ENCODE measurements around the gene AFF3.

DNA sequence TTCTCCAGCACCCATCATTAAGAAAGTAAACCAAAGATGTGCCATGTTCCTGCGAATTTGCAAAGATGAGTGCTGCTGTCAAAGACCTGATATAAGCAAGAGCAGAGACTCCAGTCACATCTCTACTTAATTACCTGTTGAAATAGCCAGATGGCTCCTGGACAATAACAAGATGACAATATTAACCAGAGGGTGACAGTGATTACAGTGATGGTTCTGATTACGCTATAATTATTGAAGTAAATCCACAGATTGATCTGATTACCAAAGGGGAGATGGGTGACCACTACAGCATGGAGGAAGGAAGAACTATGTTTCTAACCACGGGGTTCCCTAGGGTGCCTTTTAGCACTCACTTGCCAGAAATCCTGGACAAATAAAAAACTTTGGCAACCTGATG is 36.5 kb upstream of the AFF3 start:
- TF ChIP-seq, protein P1, sequence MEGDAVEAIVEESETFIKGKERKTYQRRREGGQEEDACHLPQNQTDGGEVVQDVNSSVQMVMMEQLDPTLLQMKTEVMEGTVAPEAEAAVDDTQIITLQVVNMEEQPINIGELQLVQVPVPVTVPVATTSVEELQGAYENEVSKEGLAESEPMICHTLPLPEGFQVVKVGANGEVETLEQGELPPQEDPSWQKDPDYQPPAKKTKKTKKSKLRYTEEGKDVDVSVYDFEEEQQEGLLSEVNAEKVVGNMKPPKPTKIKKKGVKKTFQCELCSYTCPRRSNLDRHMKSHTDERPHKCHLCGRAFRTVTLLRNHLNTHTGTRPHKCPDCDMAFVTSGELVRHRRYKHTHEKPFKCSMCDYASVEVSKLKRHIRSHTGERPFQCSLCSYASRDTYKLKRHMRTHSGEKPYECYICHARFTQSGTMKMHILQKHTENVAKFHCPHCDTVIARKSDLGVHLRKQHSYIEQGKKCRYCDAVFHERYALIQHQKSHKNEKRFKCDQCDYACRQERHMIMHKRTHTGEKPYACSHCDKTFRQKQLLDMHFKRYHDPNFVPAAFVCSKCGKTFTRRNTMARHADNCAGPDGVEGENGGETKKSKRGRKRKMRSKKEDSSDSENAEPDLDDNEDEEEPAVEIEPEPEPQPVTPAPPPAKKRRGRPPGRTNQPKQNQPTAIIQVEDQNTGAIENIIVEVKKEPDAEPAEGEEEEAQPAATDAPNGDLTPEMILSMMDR (IDR thresholded peaks at IDR 0.05): no peak
- no peak for TF ChIP-seq POLR2A (IDR thresholded peaks at IDR 0.05)
